HG02884 (cell line): ENCODE data around the gene ELOVL6.
A peak's percentile ranks its signal among the peaks of the same experiment; 100 is the strongest.

Source experiments
- ATAC-seq: cut with Tn5 transposase; IDR thresholded peaks from one replicate; pipeline ENCODE4 v1.9.1; 2021; ENCODE audit warnings: mild to moderate bottlenecking, moderate library complexity; ENCODE audit not compliant: unreplicated experiment

The ELOVL6 gene

GRCh38 chr4:110129544-110129943 lies 68.9 kb downstream of the ELOVL6 start:
- ATAC-seq = no peak

GRCh38 chr4:110128472-110128919 lies 69.9 kb downstream of the ELOVL6 start:
- no peak for ATAC-seq

GRCh38 chr4:110128029-110128428 lies 70.4 kb downstream of the ELOVL6 start:
- ATAC-seq = no peak

- ATAC-seq = peak; percentile 80
Measured at GRCh38 chr4:110124711-110125110, 73.7 kb downstream of the ELOVL6 start.

GRCh38 chr4:110122201-110122600 lies 76.2 kb downstream of the ELOVL6 start:
- no peak for ATAC-seq

- ATAC-seq = no peak
Measured at GRCh38 chr4:110120506-110120905, 77.9 kb downstream of the ELOVL6 start.

- no peak for ATAC-seq
Measured at GRCh38 chr4:110119880-110120279, 78.5 kb downstream of the ELOVL6 start.

GRCh38 chr4:110119337-110119736 lies 79.1 kb downstream of the ELOVL6 start:
- ATAC-seq = peak; percentile 53

- ATAC-seq = no peak
Measured at GRCh38 chr4:110112056-110112455, 86.4 kb downstream of the ELOVL6 start.

- ATAC-seq = no peak
Measured at GRCh38 chr4:110109455-110109854, 89.0 kb downstream of the ELOVL6 start.

GRCh38 chr4:110108960-110109359 lies 89.5 kb downstream of the ELOVL6 start:
- no peak for ATAC-seq

- peak; percentile 87 for ATAC-seq
Measured at GRCh38 chr4:110108422-110108821, 90.0 kb downstream of the ELOVL6 start.

GRCh38 chr4:110107866-110108265 lies 90.5 kb downstream of the ELOVL6 start:
- no peak for ATAC-seq

GRCh38 chr4:110106931-110107296 lies 91.5 kb downstream of the ELOVL6 start:
- ATAC-seq = peak; percentile 71

- ATAC-seq = no peak
Measured at GRCh38 chr4:110104661-110105060, 93.8 kb downstream of the ELOVL6 start.

GRCh38 chr4:110099638-110100037 lies 98.8 kb downstream of the ELOVL6 start:
- no peak for ATAC-seq

- no peak for ATAC-seq
Measured at GRCh38 chr4:110096405-110096804, 102.0 kb downstream of the ELOVL6 start.

- no peak for ATAC-seq
Measured at GRCh38 chr4:110092646-110093045, 105.8 kb downstream of the ELOVL6 start.

- no peak for ATAC-seq
Measured at GRCh38 chr4:110091434-110092140, 106.8 kb downstream of the ELOVL6 start.

GRCh38 chr4:110088670-110089069 lies 109.7 kb downstream of the ELOVL6 start:
- peak; percentile 68 for ATAC-seq

GRCh38 chr4:110087070-110087708 lies 111.2 kb downstream of the ELOVL6 start:
- ATAC-seq = no peak

- ATAC-seq = no peak
Measured at GRCh38 chr4:110085131-110085530, 113.3 kb downstream of the ELOVL6 start.

- ATAC-seq = no peak
Measured at GRCh38 chr4:110084154-110084553, 114.3 kb downstream of the ELOVL6 start.
